Stimulated activated CD8-positive, alpha-beta memory T cell treated with anti-CD3 and anti-CD28 coated beads, Interleukin-4, amount 100 ng/mL, for 1 hour (primary cell): Measurements from ENCODE around the gene GABRB1.

Experiments used
- DNase-seq, 2 donors: peaks; one replicate each; pipeline ENCODE4 v3.0.0-alpha.2; 2020; ENCODE audit warnings: low read depth in 2 of 2, low spot score in 1 of 2

GABRB1 gene

DNA sequence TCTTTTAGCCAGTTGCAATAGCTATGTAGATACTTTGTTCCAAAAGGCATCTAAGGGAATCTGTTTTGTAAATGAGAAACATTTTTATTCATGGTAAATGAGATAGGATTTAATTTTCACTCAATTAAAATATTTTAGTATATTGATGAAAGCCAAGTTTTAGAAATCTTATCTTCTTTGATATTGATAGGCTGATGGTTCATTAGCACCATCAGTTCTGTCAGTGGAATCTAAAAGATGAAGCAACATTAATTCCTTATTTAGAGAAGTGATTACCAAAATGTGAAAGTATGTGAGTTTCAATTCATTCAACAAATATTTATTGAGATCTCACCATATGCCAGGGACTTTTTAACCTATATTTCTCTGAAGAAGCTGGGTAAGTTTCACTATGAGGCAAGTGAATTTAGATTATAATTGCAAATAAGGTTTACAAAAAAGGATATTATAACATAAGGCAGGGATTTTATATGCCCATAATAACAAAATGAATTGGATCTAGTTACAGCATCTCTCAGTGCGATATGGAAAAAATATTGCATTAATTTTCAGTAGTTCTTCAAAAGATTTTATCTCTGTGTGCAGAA, 79.3 kb downstream of the GABRB1 start:
- DNase-seq: no peak

DNA sequence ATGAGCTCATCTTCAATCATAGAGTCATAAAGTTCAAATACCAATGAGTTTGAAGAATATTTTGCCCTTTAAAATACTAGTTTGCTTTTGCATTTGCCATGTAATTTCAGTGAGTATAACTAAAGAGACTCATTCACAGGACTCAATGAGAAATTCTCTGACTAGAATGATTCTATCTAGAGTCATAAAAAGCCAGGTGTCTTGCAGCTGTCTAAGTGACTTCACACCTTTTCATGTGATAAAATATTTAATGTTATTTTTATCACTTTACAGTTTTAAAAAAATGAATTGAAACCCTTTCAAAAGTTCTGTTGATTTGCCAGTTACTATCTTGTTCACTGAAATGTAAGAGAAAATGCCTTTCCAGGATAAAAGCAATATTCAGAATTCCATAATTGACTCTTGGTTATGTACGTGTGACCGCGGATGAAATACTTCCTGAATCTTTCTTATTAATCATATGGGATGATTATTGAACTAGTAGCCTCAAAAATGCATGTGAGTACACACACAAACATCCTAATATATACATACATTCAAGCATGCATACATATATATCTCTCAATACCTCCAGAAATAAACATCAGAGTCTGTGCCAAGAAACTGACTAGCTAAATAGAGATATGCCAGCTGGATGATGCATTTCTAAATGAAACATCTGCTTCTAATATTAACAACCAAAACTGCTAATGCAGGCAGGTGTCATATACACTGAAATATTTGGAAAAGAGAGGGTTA, 87.0 kb downstream of the GABRB1 start:
- no peak for DNase-seq

DNA sequence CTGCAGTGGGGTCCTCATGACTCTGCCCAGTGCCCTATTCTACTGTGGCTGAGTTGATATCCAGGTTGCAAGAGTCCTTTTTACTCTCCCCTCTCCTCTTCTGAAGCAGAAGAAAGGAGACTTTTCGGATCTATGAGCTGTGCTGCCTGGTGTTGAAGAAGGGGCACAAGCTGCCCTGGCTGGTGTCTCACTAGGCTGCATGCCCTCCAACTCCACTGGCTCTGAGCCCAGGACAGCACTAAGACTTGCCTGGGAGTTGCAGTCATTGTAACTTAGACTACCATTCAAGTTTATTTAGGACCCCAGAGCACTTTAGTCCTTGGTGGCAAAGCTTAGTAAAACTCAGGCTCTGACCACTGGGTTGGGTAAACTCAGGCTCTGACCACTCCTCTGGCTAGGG, 89.4 kb downstream of the GABRB1 start:
- DNase-seq: no peak

DNA sequence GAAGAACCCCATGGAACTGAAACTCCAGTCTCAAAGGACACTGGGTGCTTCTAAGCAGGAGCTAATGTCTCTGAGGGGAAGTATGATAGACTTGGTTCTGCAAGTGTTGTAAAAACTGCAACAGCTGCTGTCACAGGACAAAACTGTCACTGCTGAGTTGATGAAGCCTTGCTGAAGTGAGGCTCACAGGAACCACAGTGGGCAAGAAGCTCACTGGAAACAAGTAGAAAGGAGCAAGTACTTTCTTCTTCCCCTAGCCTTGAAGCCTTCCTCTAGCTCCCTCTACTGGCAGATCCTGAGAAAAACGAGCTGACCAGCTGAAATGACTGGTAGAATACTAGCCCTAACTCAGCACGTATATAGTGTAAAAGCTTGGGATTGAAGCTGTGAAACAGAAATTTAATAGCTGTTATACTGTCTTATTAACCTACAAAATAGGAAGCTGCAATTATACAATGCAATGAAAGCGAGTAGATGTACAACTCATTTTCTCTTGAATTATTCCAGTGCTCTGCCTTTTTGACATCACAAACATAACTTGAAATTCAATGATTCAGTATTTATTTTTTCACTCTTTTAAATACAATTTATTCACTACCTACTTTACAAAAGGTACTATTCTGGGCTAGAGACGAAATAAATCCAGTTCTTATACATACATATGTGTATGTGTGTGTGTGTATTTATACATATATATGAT, 91.4 kb downstream of the GABRB1 start:
- DNase-seq: peak in 1 of 2 donors; percentile 11

DNA sequence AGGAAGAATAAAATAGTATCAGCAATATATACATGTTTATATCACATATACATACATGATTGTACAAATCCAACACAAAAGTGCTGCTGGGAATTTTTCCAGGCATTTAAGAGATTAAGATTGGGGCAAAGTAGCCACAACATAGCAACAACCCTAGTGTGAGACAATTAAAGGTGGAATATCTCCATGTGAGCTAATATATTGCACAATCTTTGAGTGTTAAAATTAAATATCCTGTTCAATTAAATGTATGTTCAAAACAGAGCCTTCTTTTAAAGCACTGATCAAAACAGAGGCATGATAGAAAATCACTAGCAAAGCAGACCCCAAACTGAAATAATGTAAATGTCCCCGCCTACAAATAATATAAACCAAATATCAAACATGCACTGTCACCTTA, 97.6 kb downstream of the GABRB1 start:
- no peak for DNase-seq

DNA sequence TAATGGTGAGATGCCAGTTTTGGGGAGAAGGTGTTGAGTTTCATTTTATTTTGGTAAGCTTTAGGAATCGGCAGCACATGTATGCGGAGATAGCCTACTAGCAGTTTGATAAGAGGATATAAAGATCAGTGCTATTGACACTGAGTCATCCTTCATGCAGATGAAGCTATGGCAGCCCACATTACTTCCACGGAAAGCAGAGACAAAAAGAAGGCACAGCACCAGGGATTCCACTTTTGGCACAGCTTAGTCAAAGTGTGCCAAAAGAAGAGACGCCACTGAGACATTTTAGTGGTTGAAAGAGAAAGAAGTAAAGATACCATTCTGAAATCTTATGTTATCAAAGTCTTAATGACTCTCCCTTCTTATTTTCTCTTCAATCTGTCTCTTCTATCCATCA, 103.8 kb downstream of the GABRB1 start:
- DNase-seq: no peak

DNA sequence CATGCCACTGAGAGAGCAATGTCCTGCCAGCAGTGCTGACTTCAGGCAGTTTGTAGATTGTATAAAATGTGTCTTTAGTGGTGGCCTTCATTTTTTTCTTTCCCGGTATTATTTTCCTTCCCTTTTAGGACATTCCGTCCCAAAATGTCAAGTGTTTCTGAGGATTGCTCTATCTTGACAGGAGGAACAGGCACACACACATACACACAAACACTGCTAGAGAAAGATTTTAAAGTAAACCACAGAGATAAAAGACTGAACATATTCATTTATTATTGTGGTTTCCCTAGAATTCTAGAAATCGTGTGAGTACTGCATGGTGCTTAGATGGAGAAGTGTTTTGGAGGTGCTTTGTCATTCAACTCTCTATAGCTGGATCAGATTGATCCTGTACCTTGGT, 111.9 kb downstream of the GABRB1 start:
- no peak for DNase-seq

- DNase-seq: no peak
Observed at GRCh38 chr4:47145630-47146029, 114.3 kb downstream of the GABRB1 start.

- no peak for DNase-seq
Observed at GRCh38 chr4:47154816-47155370, 123.5 kb downstream of the GABRB1 start.

- no peak for DNase-seq
Observed at GRCh38 chr4:47155919-47156318, 124.6 kb downstream of the GABRB1 start.

GRCh38 chr4:47160095-47160494, 128.7 kb downstream of the GABRB1 start:
- no peak for DNase-seq

GRCh38 chr4:47167081-47168035, 136.0 kb downstream of the GABRB1 start:
- no peak for DNase-seq

DNA sequence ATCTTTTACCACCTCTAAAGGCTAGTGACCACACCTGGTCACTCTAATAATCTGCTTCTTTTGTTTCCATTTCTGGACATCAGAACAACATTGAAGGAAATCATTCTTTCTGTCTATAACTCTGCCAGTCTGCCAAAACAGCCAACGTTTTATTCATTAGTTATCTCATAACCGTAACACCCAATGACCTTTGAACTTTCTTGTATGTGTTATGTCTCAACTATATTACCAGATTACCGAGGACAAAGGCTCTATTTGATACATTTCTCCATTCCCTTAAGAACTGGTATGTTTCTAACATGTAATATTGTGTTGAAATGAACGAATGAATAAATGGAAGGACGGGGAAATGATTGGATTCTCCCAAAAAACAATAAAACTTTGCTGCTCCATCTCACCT, 152.7 kb downstream of the GABRB1 start:
- no peak for DNase-seq

DNA sequence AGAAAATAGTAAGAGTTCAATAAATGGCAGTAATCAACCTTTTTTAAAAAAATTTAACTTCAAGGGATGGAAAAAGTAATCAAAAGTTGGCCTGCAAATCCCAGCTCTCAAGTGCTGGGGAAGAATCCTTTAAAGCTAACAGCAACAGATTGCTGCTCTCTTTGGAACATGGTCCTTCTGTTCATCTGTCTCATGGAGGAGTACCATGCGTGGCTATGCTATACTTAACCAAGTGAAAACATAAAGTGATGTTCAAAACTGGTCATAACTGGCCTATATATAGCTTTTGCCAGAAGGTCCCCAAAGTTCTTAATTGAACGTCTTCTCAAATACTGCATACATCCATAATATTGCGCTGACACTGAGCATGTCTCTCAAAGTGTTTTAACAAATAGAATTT, 154.4 kb downstream of the GABRB1 start:
- no peak for DNase-seq

DNA sequence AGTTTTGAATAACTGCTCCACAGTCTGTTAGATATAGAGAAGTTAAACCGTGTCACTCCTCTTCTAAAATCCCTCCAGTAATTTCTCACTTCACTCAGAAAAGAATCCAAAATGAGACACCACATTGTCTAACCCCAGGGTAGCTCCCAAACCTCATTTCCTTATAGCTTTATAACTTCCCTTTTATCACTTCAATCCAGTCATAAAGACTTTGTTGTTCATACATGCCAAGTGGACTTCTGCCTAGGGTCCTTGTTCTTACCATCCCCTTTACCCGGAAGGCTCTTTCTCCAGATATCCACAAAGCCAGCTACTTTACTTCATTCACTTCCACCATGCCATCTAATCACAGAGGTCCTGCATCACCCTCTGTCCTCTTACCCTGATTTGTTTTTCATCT, 156.2 kb downstream of the GABRB1 start:
- DNase-seq: no peak

GRCh38 chr4:47193179-47193578, 161.8 kb downstream of the GABRB1 start:
- DNase-seq: no peak

GRCh38 chr4:47194036-47194737, 162.8 kb downstream of the GABRB1 start:
- no peak for DNase-seq

DNA sequence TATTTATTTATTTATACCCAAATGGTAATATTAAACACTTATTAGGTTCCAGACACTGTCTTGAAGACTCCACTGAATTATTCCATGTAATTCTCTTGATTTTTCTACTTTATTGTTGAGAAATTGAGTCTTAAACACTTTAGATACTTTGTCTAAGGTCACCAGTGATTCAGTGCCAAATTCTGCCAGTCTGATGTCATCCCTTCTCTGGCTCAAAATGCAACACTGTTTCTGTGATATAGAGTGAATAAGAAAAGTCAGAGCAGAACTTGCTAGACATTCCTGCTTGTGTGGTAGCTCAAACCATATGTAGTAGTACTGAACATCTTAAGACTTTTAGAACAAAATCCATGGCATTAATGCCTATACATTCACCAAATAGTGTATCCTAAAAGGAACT, 164.3 kb downstream of the GABRB1 start:
- no peak for DNase-seq

DNA sequence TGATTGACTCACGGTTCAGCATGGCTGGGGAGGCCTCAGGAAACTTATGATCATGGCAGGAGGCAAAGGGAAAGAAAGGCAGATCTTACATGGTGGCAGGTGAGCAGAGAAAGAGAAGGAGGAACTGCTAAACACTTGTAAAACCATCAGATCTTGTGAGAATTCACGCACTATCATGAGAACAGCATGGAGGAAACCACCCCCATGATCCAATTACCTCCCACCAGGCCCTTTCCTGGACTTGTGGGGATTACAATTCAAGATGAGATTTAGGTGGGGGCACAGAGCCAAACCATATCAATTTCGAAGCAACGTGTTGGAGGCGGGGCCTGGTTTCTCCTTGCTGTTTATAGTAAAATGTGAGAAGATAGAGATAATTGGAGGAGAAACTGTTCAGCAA, 167.4 kb downstream of the GABRB1 start:
- DNase-seq: no peak

DNA sequence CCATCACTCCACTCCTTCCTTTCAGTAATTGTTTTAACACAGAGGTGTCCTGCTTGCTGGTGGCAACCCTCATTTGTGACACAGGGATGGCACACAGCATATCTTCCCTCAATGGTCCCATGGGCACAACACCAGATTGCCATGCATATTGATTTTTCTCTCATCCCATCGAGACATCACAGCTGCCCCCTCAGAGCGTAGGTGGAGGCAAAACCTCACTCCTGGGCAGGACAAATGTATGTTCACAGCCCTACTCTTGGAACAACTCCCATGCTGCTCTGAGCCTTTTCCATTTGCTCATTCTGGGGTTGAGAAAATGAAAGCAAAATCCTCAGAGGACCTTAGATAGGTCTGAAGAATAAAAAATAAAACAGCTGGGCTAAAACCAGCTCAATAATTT, 172.2 kb downstream of the GABRB1 start:
- DNase-seq: no peak
